Measurements from ENCODE around the gene CHRNB2. TPM values are rescaled to one million over a fixed set of nuclear protein-coding genes. Genes with fewer than 3 reads are reported as not detected.
A peak's percentile ranks its signal among the peaks of the same experiment; 100 is the strongest.

Gene CHRNB2
- total RNA-seq, 2 experiments from 2014 or later, result not detected

DNA sequence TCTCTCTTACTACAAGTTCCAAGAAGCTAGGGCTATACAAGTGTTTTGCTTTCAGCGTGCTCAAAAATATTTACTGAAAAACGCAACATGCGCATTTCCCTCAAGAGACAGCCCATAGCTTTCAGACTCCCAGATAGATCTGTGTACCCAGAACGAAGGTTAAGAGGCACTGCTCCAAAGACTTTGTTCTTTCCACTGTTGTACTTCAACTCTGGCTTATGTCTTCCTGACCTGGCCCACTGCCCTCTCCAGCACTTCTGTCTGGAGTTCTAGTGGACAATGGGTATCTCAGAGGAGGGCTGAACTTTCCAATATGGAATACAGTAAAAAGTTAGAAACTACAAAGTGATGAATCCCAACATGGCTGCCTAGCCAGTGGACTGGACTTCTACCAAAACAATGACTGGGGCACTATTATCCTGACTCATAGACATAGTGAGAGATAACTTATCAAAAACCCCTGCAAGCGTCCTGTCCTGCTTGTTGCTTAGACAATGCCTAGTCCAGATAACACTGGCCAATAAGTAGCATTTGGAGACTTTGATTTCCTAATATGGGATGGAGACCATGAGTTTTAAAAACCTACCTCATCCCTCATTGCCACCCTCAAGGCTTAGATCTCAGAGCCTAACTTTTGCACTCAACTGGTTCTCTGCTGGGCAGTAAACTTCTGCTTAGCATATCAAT, 49.2 kb downstream of the CHRNB2 start:
- POLR2A ChIA-PET, result interaction anchor here (1.0 kb wide), 1 partner anchor 10 kb away, joined by 5 read pairs; no protein-coding TSS in a partner anchor
- Mint-ChIP-seq H3K4me1 (ENCODE audit: low read depth) (peaks cover 57% of the 10 kb centered on the region), H3K9me3 (no peaks in the 10 kb centered on the region), H3K27ac (peak overlapping the region; percentile 16), H3K27me3 (no peaks in the 10 kb centered on the region), H3K36me3 (ENCODE audit: low read depth) (peaks cover 10% of the 10 kb centered on the region), H3K4me3 (no peak overlapping the region)
- intact Hi-C loops (cut with micrococcal nuclease), result no loop called here
- no peak for ATAC-seq
- no peak for DNase-seq
- TF ChIP-seq, protein P1, sequence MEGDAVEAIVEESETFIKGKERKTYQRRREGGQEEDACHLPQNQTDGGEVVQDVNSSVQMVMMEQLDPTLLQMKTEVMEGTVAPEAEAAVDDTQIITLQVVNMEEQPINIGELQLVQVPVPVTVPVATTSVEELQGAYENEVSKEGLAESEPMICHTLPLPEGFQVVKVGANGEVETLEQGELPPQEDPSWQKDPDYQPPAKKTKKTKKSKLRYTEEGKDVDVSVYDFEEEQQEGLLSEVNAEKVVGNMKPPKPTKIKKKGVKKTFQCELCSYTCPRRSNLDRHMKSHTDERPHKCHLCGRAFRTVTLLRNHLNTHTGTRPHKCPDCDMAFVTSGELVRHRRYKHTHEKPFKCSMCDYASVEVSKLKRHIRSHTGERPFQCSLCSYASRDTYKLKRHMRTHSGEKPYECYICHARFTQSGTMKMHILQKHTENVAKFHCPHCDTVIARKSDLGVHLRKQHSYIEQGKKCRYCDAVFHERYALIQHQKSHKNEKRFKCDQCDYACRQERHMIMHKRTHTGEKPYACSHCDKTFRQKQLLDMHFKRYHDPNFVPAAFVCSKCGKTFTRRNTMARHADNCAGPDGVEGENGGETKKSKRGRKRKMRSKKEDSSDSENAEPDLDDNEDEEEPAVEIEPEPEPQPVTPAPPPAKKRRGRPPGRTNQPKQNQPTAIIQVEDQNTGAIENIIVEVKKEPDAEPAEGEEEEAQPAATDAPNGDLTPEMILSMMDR (IDR thresholded peaks at IDR 0.05), result no peak
- CTCF ChIA-PET, result interaction anchor here (0.6 to 0.7 kb wide), 2 partner anchors 323 to 1450 kb away, joined by 3 to 4 read pairs; no protein-coding TSS in a partner anchor

DNA sequence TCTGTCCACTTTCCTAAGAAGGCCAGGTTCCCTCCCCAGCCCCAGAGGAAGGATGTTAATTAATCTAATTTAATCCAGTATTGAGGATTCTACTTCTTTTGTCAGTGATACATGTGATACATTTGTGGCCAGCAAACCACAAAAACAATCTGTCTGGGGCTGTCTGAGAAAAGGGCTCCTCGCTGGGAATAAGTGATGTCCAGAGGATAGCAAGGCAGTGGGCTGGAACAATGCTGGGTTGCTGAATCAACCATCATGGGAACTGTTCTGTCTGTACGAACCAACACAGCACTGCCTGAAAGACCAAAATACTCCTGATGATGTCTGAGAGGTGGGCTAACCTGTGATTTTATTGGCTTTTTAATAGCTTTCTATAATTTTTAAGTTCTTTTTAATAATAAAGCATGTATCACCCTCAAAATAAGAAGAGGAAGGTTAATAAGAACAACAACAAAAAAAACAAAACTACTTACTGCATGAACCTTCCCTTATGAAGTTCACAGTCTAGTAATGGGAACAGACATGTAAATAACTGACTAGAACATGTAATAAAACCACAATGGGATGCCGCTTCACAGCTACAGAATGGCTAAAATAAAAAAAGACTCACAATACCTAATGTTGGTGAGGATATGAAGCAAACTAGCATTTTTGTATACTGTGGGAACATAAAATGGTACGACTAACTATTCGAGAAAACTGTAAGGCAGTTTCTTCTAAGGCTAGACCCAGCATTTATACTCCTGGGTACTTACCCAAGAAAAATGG, 51.8 kb downstream of the CHRNB2 start:
- peaks cover 68% of the 10 kb centered on the region for H3K4me1 Mint-ChIP-seq (ENCODE audit: low read depth)
- H3K27ac Mint-ChIP-seq, result no peak overlapping the region
- H3K9me3 Mint-ChIP-seq, result no peaks in the 10 kb centered on the region
- TF ChIP-seq, protein P1 (IDR thresholded peaks at IDR 0.05), result no peak
- ChIA-PET CTCF (interaction anchor here (2.7 to 2.9 kb wide), 2 partner anchors 8 to 60 kb away, joined by 9 to 12 read pairs; no protein-coding TSS in a partner anchor), POLR2A (interaction anchor here (0.6 to 2.7 kb wide), 4 partner anchors 8 to 18 kb away, joined by 4 to 8 read pairs (median 4); no protein-coding TSS in a partner anchor)
- peaks cover 28% of the 10 kb centered on the region for H3K36me3 Mint-ChIP-seq (ENCODE audit: low read depth)
- H3K27me3 Mint-ChIP-seq, result no peaks in the 10 kb centered on the region
- DNase-seq, result no peak
- no peak overlapping the region for H3K4me3 Mint-ChIP-seq
- intact Hi-C loops (cut with micrococcal nuclease), result no loop called here
- ATAC-seq, result no peak

DNA sequence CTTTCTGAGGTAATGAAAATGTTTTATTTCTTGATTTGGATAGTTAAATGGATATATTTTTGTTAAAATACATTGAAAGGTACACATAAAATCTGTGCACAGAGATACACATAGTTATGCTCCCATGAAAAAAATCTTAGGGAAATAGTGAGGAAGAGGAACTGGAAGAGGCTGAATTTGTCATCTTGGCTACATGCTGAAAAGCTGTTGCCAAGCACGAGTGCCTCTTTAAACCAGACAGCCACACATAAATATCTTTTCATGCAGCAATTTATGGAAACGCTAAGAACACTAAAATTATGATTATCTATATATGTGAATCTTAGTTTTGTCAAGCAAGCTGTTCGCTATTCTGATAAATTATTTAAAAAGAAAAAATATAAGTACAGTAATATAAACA, 53.2 kb downstream of the CHRNB2 start:
- peaks cover 66% of the 10 kb centered on the region for H3K4me1 Mint-ChIP-seq (ENCODE audit: low read depth)
- no peaks in the 10 kb centered on the region for H3K9me3 Mint-ChIP-seq
- H3K27me3 Mint-ChIP-seq, result no peaks in the 10 kb centered on the region
- DNase-seq, result no peak
- ChIA-PET POLR2A (interaction anchor here (1.3 to 2.7 kb wide), 4 partner anchors 11 to 20 kb away, joined by 3 to 8 read pairs (median 6); no protein-coding TSS in a partner anchor), CTCF (interaction anchor here (2.7 to 2.9 kb wide), 2 partner anchors 10 to 61 kb away, joined by 9 to 12 read pairs; no protein-coding TSS in a partner anchor)
- ATAC-seq, result no peak
- H3K27ac Mint-ChIP-seq, result no peak overlapping the region
- H3K4me3 Mint-ChIP-seq, result no peak overlapping the region
- intact Hi-C loops (cut with micrococcal nuclease), result no loop called here
- peaks cover 36% of the 10 kb centered on the region for H3K36me3 Mint-ChIP-seq (ENCODE audit: low read depth)
- TF ChIP-seq, protein P1 (IDR thresholded peaks at IDR 0.05), result no peak

- ChIA-PET POLR2A (interaction anchor here (1.7 to 2.7 kb wide), 2 partner anchors 17 to 315 kb away, joined by 3 to 8 read pairs; partner anchors contain the start of gene PMVK), CTCF (interaction anchor here (1.1 to 2.9 kb wide), 2 partner anchors 11 to 18 kb away, joined by 3 to 12 read pairs; no protein-coding TSS in a partner anchor)
- intact Hi-C loops (cut with micrococcal nuclease), result no loop called here
- H3K4me1 Mint-ChIP-seq (ENCODE audit: low read depth), result peaks cover 62% of the 10 kb centered on the region
- H3K27me3 Mint-ChIP-seq, result no peaks in the 10 kb centered on the region
- DNase-seq, result no peak
- TF ChIP-seq, protein P1 (IDR thresholded peaks at IDR 0.05), result no peak
- H3K4me3 Mint-ChIP-seq, result no peak overlapping the region
- ATAC-seq, result peak; percentile 17
- peaks cover 42% of the 10 kb centered on the region for H3K36me3 Mint-ChIP-seq (ENCODE audit: low read depth)
- H3K9me3 Mint-ChIP-seq, result no peaks in the 10 kb centered on the region
- H3K27ac Mint-ChIP-seq, result peak overlapping the region; percentile 47
Observed at GRCh38 chr1:154621875-154622274, 54.3 kb downstream of the CHRNB2 start.

Data from activated CD8-positive, alpha-beta T cell treated with anti-CD3 and anti-CD28 coated beads for 36 hours (primary cell).